ENCODE results near the gene WRNIP1.

DNA sequence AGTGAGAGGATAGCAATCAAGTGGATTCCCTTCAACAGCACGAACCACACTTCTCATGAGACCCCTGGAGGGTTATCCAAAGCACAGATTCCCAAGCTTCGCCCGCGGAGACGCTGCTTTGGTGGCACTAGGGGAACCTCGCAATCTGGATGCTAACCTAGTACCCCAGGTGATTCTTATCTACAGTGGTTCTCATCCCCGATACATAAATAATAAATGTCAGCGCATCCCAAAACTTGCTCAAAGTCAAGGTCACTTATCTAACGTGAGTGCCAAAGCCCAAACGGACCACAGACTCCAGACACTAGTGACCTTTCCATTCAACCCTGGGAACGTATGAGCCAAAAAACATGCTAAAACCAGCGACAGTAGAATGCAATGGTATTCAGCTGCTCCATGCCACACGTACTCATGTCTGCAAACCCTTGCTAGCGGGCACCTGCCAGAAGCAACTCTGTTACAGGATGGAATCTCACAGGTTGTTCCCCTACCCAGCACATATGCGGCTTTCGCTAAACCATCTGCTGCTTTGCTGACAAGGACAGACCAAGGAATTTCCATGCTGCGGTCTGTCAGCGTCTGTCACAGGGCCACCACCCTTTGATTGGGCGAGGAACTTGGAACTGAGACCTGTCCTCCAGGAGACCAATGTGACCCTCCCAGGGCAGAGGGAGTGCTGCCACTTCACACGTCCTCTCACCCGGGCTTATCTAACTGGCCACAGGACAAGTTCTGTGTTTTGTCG lies 31.3 kb upstream of the WRNIP1 start:
- TF ChIP-seq, protein P1, sequence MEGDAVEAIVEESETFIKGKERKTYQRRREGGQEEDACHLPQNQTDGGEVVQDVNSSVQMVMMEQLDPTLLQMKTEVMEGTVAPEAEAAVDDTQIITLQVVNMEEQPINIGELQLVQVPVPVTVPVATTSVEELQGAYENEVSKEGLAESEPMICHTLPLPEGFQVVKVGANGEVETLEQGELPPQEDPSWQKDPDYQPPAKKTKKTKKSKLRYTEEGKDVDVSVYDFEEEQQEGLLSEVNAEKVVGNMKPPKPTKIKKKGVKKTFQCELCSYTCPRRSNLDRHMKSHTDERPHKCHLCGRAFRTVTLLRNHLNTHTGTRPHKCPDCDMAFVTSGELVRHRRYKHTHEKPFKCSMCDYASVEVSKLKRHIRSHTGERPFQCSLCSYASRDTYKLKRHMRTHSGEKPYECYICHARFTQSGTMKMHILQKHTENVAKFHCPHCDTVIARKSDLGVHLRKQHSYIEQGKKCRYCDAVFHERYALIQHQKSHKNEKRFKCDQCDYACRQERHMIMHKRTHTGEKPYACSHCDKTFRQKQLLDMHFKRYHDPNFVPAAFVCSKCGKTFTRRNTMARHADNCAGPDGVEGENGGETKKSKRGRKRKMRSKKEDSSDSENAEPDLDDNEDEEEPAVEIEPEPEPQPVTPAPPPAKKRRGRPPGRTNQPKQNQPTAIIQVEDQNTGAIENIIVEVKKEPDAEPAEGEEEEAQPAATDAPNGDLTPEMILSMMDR (IDR thresholded peaks at IDR 0.05 in 2 of 3, conservative IDR thresholded peaks at IDR 0.05 in 1 of 3; ENCODE audit: borderline replicate concordance in 1 of 3, insufficient read depth in 1 of 3, low read depth in 2 of 3, low read length in 2 of 3): no peak
- TF ChIP-seq, protein P2, sequence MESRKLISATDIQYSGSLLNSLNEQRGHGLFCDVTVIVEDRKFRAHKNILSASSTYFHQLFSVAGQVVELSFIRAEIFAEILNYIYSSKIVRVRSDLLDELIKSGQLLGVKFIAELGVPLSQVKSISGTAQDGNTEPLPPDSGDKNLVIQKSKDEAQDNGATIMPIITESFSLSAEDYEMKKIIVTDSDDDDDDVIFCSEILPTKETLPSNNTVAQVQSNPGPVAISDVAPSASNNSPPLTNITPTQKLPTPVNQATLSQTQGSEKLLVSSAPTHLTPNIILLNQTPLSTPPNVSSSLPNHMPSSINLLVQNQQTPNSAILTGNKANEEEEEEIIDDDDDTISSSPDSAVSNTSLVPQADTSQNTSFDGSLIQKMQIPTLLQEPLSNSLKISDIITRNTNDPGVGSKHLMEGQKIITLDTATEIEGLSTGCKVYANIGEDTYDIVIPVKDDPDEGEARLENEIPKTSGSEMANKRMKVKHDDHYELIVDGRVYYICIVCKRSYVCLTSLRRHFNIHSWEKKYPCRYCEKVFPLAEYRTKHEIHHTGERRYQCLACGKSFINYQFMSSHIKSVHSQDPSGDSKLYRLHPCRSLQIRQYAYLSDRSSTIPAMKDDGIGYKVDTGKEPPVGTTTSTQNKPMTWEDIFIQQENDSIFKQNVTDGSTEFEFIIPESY (IDR thresholded peaks at IDR 0.05; ENCODE audit: extremely low read depth, insufficient replicate concordance, low read length): no peak

All from HCT116 (cell line).